Measurements from ENCODE around the gene SVIL. TPM values are rescaled to one million over a fixed set of nuclear protein-coding genes. Genes with fewer than 3 reads are reported as not detected.

SVIL gene
- total RNA-seq, 1 experiment from 2014 or later, result 15.3 TPM

DNA sequence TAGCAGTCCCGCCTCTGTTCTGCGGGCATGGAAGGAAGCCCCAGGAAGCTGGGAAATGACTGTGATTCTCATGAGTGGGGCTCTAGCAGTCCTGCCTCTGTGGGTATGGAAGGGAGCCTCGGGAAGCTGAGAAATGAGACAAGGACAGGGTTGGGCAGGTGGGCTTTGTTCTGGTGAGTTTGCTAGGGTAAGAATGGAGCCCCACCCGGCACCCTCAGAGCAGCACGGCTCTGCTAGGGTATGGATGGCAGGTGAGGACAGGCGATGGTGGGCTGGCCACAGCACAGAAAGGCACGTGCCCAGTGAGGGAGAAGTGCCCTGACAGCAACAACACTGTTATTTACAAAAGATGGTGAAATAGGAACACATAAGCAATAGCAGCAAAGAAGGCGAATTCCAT lies 39.6 kb downstream of the SVIL start:
- Histone ChIP-seq H3K9me3 (ENCODE audit: control insufficient read depth, low read depth, low read length) (no peaks in the 10 kb centered on the region), H3K79me1 (ENCODE audit: insufficient read depth, low read depth, low read length, poor library complexity, severe bottlenecking) (no peaks in the 10 kb centered on the region), H3K14ac (ENCODE audit: insufficient read depth, low read length) (no peak overlapping the region; the same call in 1 of the 2 replicates), H4K8ac (replicated peaks; ENCODE audit: insufficient read length, low read depth, low read length) (no peak overlapping the region), H2BK120ac (ENCODE audit: low read depth, low read length, poor library complexity, severe bottlenecking) (no peak overlapping the region), H2AFZ (ENCODE audit: low read length) (no peak overlapping the region), H2AK5ac (ENCODE audit: insufficient read length, low read length) (no peak overlapping the region), H2BK20ac (ENCODE audit: low read depth, low read length, poor library complexity, severe bottlenecking) (no peak overlapping the region), H3K56ac (ENCODE audit: insufficient read length, low read depth, low read length) (no peak overlapping the region), H3K9ac (ENCODE audit: extremely low read depth, insufficient read length, low read length) (no peak overlapping the region), H3K18ac (ENCODE audit: insufficient read length, low read depth, low read length) (no peak overlapping the region), H4K91ac (ENCODE audit: insufficient read length, low read depth, low read length) (no peak overlapping the region), H3K27ac (ENCODE audit: insufficient read length, low read depth, low read length) (no peak overlapping the region), H3K4ac (ENCODE audit: low read depth, low read length) (no peak overlapping the region), H2BK12ac (ENCODE audit: insufficient read length, low read depth, low read length) (no peak overlapping the region), H3K27me3 (ENCODE audit: insufficient read depth, low read length) (no peaks in the 10 kb centered on the region), H3K23ac (ENCODE audit: insufficient read length, low read depth, low read length) (no peak overlapping the region), H4K20me1 (ENCODE audit: control insufficient read depth, insufficient read depth, insufficient read length) (no peaks in the 10 kb centered on the region), H3K4me1 (ENCODE audit: insufficient read depth, low read length) (no peaks in the 10 kb centered on the region; the same call in 1 of the 2 replicates), H2BK15ac (ENCODE audit: low read depth, low read length) (no peak overlapping the region), H3K79me2 (ENCODE audit: insufficient read depth, low read length) (no peaks in the 10 kb centered on the region), H3K4me2 (ENCODE audit: insufficient read depth, insufficient read length, low read length) (no peak overlapping the region), H2BK5ac (ENCODE audit: insufficient read length, low read length) (no peak overlapping the region), H3T11ph (ENCODE audit: low read length) (no peak overlapping the region), H3K23me2 (ENCODE audit: insufficient read length, low read depth, low read length, poor library complexity, severe bottlenecking) (no peaks in the 10 kb centered on the region), H4K5ac (ENCODE audit: insufficient read length, low read depth, low read length) (no peak overlapping the region)
- Mint-ChIP-seq H3K4me3 (no peak overlapping the region), H3K9me3 (no peaks in the 10 kb centered on the region), H3K4me1 (peaks cover 12% of the 10 kb centered on the region in 2 experiments), H3K27me3 (ENCODE audit: low read depth) (no peaks in the 10 kb centered on the region), H3K36me3 (ENCODE audit: insufficient read depth in 1 of 3, low read depth in 3 of 3) (no peaks in the 10 kb centered on the region), H3K27ac (peak overlapping the region in 1 of 3 experiments; percentile 56; a peak in 2 of 7 replicates)
- TF ChIP-seq, protein P1, sequence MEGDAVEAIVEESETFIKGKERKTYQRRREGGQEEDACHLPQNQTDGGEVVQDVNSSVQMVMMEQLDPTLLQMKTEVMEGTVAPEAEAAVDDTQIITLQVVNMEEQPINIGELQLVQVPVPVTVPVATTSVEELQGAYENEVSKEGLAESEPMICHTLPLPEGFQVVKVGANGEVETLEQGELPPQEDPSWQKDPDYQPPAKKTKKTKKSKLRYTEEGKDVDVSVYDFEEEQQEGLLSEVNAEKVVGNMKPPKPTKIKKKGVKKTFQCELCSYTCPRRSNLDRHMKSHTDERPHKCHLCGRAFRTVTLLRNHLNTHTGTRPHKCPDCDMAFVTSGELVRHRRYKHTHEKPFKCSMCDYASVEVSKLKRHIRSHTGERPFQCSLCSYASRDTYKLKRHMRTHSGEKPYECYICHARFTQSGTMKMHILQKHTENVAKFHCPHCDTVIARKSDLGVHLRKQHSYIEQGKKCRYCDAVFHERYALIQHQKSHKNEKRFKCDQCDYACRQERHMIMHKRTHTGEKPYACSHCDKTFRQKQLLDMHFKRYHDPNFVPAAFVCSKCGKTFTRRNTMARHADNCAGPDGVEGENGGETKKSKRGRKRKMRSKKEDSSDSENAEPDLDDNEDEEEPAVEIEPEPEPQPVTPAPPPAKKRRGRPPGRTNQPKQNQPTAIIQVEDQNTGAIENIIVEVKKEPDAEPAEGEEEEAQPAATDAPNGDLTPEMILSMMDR (conservative IDR thresholded peaks at IDR 0.05), result no peak
- DNase-seq, result no peak
- no CpG with 5 or more reads among the region's 8 CpGs for WGBS (ENCODE audit: extremely low coverage, insufficient read length, low lambda C conversion rate)
